B cell (primary cell): ENCODE results near the gene NBEAL2. TPM values are rescaled to one million over a fixed set of nuclear protein-coding genes. Genes with fewer than 3 reads are reported as not detected.
A peak's percentile ranks its signal among the peaks of the same experiment; 100 is the strongest.

Experiments
- ATAC-seq: fragments of 200-7000 bp; cut with Tn5 transposase; one replicate; pipeline ENCODE4 v1.10.0; 2021; ENCODE audit warnings: low read depth, mild to moderate bottlenecking, moderate number of reproducible peaks, moderate library complexity
- CTCF ChIA-PET: fragments of 350-600 bp; sonication (Branson Sonifier 250); formaldehyde crosslinking; loops from one replicate; lab custom pipeline; 2021; ENCODE audit warnings: antibody characterized with exemption, inconsistent platforms; lab: Charles Lee
- POLR2A ChIA-PET: fragments of 350-600 bp; sonication (Branson Sonifier 250); formaldehyde crosslinking; loops from one replicate; lab custom pipeline; 2021; ENCODE audit warnings: antibody characterized with exemption; lab: Charles Lee
- DNase-seq: peaks from one replicate; pipeline ENCODE4 v3.0.0; 2013
- H2AFZ ChIP-seq: 2 replicates; pipeline ENCODE4 v1.6.1; 2012; ENCODE audit warnings: mild to moderate bottlenecking, low read depth, low read length; ENCODE audit not compliant: insufficient read depth, poor library complexity, severe bottlenecking
- H3K27ac ChIP-seq, 2 donors: 1 replicate in 1 of 2; 2 replicates in 1 of 2; pipeline ENCODE4 v1.5.1; 2012 to 2013; ENCODE audit warnings: low read length in 2 of 2, mild to moderate bottlenecking in 2 of 2, moderate library complexity in 1 of 2
- H3K27me3 ChIP-seq, 4 experiments: fragments of 200-600 bp in 1 of 4; sonication (generic) in 1 of 4; replicated peaks in 1 of 4; 1 replicate in 2 of 4; 2 replicates in 2 of 4; pipeline versions ENCODE4 v1.6.1 to v1.7.0; 2013 to 2016; ENCODE audit warnings: low read length in 3 of 4, mild to moderate bottlenecking in 2 of 4, mixed read lengths in 1 of 4, moderate library complexity in 1 of 4; ENCODE audit not compliant: insufficient read depth in 4 of 4, control insufficient read depth in 3 of 4; ENCODE audit errors: control extremely low read depth in 1 of 4
- H3K36me3 ChIP-seq, 2 experiments: replicated peaks in 1 of 2; 1 replicate in 1 of 2; 2 replicates in 1 of 2; pipeline versions ENCODE4 v1.6.1 to v1.7.1; 2013; ENCODE audit warnings: low read length in 1 of 2; ENCODE audit not compliant: insufficient read depth in 2 of 2, control insufficient read depth in 1 of 2; ENCODE audit errors: control extremely low read depth in 1 of 2, extremely low read depth in 1 of 2
- H3K4me1 ChIP-seq, 2 donors: fragments of 200-600 bp in 1 of 2; sonication (generic) in 1 of 2; 1 replicate in 1 of 2; 2 replicates in 1 of 2; pipeline versions ENCODE4 v1.5.1 to v1.6.1; 2013 to 2017; ENCODE audit warnings: low read length in 2 of 2; ENCODE audit not compliant: control insufficient read depth in 2 of 2, insufficient read depth in 2 of 2
- H3K4me2 ChIP-seq: replicated peaks from 2 replicates; pipeline ENCODE3; 2012; ENCODE audit warnings: mild to moderate bottlenecking, low read depth, low read length; ENCODE audit not compliant: poor library complexity, severe bottlenecking
- H3K4me3 ChIP-seq, 5 experiments: fragments of 200-600 bp in 1 of 5; sonication (generic) in 1 of 5; 1 replicate in 3 of 5; 2 replicates in 2 of 5; pipeline versions ENCODE4 v1.5.1 to v1.7.0; 2011 to 2016; ENCODE audit warnings: low read length in 4 of 5, mild to moderate bottlenecking in 4 of 5, low read depth in 2 of 5, control low read depth in 1 of 5, moderate library complexity in 1 of 5; ENCODE audit not compliant: insufficient read depth in 1 of 5; ENCODE audit errors: control extremely low read depth in 1 of 5, extremely low read depth in 1 of 5
- H3K79me2 ChIP-seq: fragments of 200-600 bp; sonication (generic); one replicate; pipeline ENCODE4 v1.6.0; 2016; ENCODE audit warnings: low read length; ENCODE audit not compliant: control insufficient read depth, insufficient read depth
- H3K9ac ChIP-seq: fragments of 200-600 bp; sonication (generic); 2 replicates; pipeline ENCODE4 v1.6.1; 2017; ENCODE audit warnings: mild to moderate bottlenecking, low read length, moderate library complexity
- H3K9me3 ChIP-seq, 3 donors: one replicate each; pipeline versions ENCODE4 v1.6.1 to v1.7.1; 2013; ENCODE audit warnings: low read length in 2 of 3; ENCODE audit not compliant: control insufficient read depth in 2 of 3, insufficient read depth in 1 of 3; ENCODE audit errors: control extremely low read depth in 1 of 3
- H4K20me1 ChIP-seq: 2 replicates; pipeline ENCODE4 v1.6.0; 2012; ENCODE audit warnings: mild to moderate bottlenecking, low read length; ENCODE audit not compliant: insufficient read depth, control insufficient read depth, poor library complexity, severe bottlenecking
- H3K27ac Mint-ChIP-seq: one replicate; pipeline ENCODE4 v1.8.0; 2021; ENCODE audit warnings: mixed read lengths
- H3K27me3 Mint-ChIP-seq: one replicate; pipeline ENCODE4 v1.8.0; 2021; ENCODE audit warnings: mixed read lengths
- H3K4me1 Mint-ChIP-seq: one replicate; pipeline ENCODE4 v1.8.0; 2021; ENCODE audit warnings: mixed read lengths
- H3K4me3 Mint-ChIP-seq: one replicate; pipeline ENCODE4 v1.8.0; 2021; ENCODE audit warnings: mixed read lengths
- H3K9me3 Mint-ChIP-seq: one replicate; pipeline ENCODE4 v1.8.0; 2022; ENCODE audit warnings: mixed read lengths; ENCODE audit not compliant: insufficient read depth
- EZH2 ChIP-seq: IDR thresholded peaks from 2 replicates; pipeline ENCODE4 v1.6.1; 2012; ENCODE audit warnings: borderline replicate concordance, low read depth, mild to moderate bottlenecking, moderate library complexity, low read length; ENCODE audit not compliant: insufficient read depth, poor library complexity, severe bottlenecking
- WGBS: methylation state at CpG from one replicate; pipeline ENCODE4 v1.1.5; 2013; ENCODE audit warnings: missing lambda C conversion rate; ENCODE audit not compliant: insufficient coverage; 5-methylcytosine and 5-hydroxymethylcytosine counted together
- intact Hi-C: fragments of 100-400 bp; cut with micrococcal nuclease; formaldehyde crosslinking; loops from one replicate; pipeline ENCODE4 v1.10.0; 2022
- polyA plus RNA-seq: library from polyadenylated mRNA; depleted of rRNA; stranded (reverse); fragments of >200 nt; gene quantifications from 2 replicates; pipeline ENCODE4 v1.2.3, GENCODE V29; 2012
- total RNA-seq, 2 donors: library from RNA; stranded (reverse); fragments of 120-200 nt in 1 of 2; gene quantifications; 1 replicate in 1 of 2; 2 replicates in 1 of 2; pipeline versions ENCODE4 v1.2.3 to v1.2.4, GENCODE V29; 2013 to 2022
- TF ChIP-seq, protein P1 (sequence below): fragments of 200-600 bp; IDR thresholded peaks from one replicate; pipeline ENCODE4 v1.8.0; 2022; ENCODE audit warnings: antibody characterized with exemption, mild to moderate bottlenecking

The NBEAL2 gene
- total and polyA plus RNA-seq, 2 donors (not counting 1 experiment from before 2014, with no cell fraction given), result 63.8 to 155 TPM

- WGBS, result no CpG with 5 or more reads among the region's 1 CpG
- intact Hi-C loops, result no loop called here
- Histone ChIP-seq H4K20me1 (peaks cover 95% of the 10 kb centered on the region), H3K9me3 (no peaks in the 10 kb centered on the region), H2AFZ (no peak overlapping the region), H3K4me2 (peak overlapping the region; percentile 72), H3K27me3 (no peaks in the 10 kb centered on the region), H3K4me1 (peaks cover 84 to 94% of the 10 kb centered on the region in 2 donors), H3K79me2 (peaks cover 97% of the 10 kb centered on the region), H3K36me3 (peaks cover 0 to 16% of the 10 kb centered on the region in 2 experiments), H3K27ac (peak overlapping the region in 1 of 2 donors; percentile 77), H3K4me3 (peak overlapping the region in 3 of 5 experiments; percentile 0 to 28 (median 9)), H3K9ac (peak overlapping the region; percentile 36)
- Mint-ChIP-seq H3K27ac (peak overlapping the region; percentile 90), H3K27me3 (no peaks in the 10 kb centered on the region), H3K9me3 (no peaks in the 10 kb centered on the region), H3K4me1 (peaks cover 82% of the 10 kb centered on the region), H3K4me3 (peak overlapping the region; percentile 80)
- no peak for DNase-seq
- ChIA-PET POLR2A (no interaction called here), CTCF (no interaction called here)
- no peak for ATAC-seq
- TF ChIP-seq, protein P1, sequence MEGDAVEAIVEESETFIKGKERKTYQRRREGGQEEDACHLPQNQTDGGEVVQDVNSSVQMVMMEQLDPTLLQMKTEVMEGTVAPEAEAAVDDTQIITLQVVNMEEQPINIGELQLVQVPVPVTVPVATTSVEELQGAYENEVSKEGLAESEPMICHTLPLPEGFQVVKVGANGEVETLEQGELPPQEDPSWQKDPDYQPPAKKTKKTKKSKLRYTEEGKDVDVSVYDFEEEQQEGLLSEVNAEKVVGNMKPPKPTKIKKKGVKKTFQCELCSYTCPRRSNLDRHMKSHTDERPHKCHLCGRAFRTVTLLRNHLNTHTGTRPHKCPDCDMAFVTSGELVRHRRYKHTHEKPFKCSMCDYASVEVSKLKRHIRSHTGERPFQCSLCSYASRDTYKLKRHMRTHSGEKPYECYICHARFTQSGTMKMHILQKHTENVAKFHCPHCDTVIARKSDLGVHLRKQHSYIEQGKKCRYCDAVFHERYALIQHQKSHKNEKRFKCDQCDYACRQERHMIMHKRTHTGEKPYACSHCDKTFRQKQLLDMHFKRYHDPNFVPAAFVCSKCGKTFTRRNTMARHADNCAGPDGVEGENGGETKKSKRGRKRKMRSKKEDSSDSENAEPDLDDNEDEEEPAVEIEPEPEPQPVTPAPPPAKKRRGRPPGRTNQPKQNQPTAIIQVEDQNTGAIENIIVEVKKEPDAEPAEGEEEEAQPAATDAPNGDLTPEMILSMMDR, result no peak
- TF ChIP-seq EZH2, result no peak
Observed at GRCh38 chr3:46971742-46972141, 7.7 kb upstream of the NBEAL2 start.

- intact Hi-C loops, result no loop called here
Observed at GRCh38 chr3:46972396-46972795, 7.1 kb upstream of the NBEAL2 start.

More at GRCh38 chr3:46972396-46972795, 7.1 kb upstream of the NBEAL2 start:
- Histone ChIP-seq H3K4me3 (peak overlapping the region in 1 of 5 experiments; percentile 9), H2AFZ (no peak overlapping the region), H3K27me3 (no peaks in the 10 kb centered on the region), H3K27ac (peak overlapping the region; percentile 0 to 77), H3K9me3 (no peaks in the 10 kb centered on the region), H3K36me3 (peaks cover 0 to 15% of the 10 kb centered on the region in 2 experiments), H3K79me2 (peaks cover 97% of the 10 kb centered on the region), H3K4me2 (peak overlapping the region; percentile 72), H3K9ac (no peak overlapping the region), H3K4me1 (peaks cover 83 to 93% of the 10 kb centered on the region in 2 donors), H4K20me1 (peaks cover 89% of the 10 kb centered on the region)
- ChIA-PET POLR2A (interaction anchor here (0.7 kb wide), 2 partner anchors 16 to 33 kb away, joined by 3 to 5 read pairs; no protein-coding TSS in a partner anchor), CTCF (interaction anchor here (1.0 kb wide), 1 partner anchor 36 kb away, joined by 3 read pairs; no protein-coding TSS in a partner anchor)
- Mint-ChIP-seq H3K9me3 (no peaks in the 10 kb centered on the region), H3K27ac (peak overlapping the region; percentile 78), H3K27me3 (no peaks in the 10 kb centered on the region), H3K4me3 (peak overlapping the region; percentile 66), H3K4me1 (peaks cover 80% of the 10 kb centered on the region)
- no peak for DNase-seq
- TF ChIP-seq EZH2, result no peak
- TF ChIP-seq, protein P1, result no peak
- no peak for ATAC-seq
- no CpG with 5 or more reads among the region's 2 CpGs for WGBS
